Measurements from ENCODE around the gene CACNA2D2. TPM values are rescaled to one million over a fixed set of nuclear protein-coding genes. Genes with fewer than 3 reads are reported as not detected.

Gene CACNA2D2
- total RNA-seq, 5 donors from 2014 or later (not counting 1 experiment from before 2014, with no cell fraction given): 2.6 to 8.9 (median 4.1) TPM

- no peak overlapping the region for H3K27ac ChIP-seq (ENCODE audit: low read length)
- POLR2A ChIA-PET: no interaction called here
- H3K27me3 Mint-ChIP-seq: no peaks in the 10 kb centered on the region
- H3K27ac Mint-ChIP-seq: no peak overlapping the region
- CTCF ChIA-PET: interaction anchor here in 1 of 2 donors (1.2 to 1.5 kb wide), 2 partner anchors 11 to 90 kb away, joined by 3 to 5 read pairs; no protein-coding TSS in a partner anchor
- H3K36me3 ChIP-seq (ENCODE audit: control insufficient read depth in 2 of 2, extremely low read depth in 1 of 2, insufficient read depth in 1 of 2, low read length in 1 of 2): peaks cover 2 to 20% of the 10 kb centered on the region in 2 donors
- H3K4me3 ChIP-seq (ENCODE audit: control insufficient read depth in 1 of 2, extremely low read depth in 1 of 2, low read length in 1 of 2): no peak overlapping the region
- H3K9me3 Mint-ChIP-seq: no peaks in the 10 kb centered on the region
- H3K36me3 Mint-ChIP-seq: peaks cover 7% of the 10 kb centered on the region
- DNase-seq (no peak), ATAC-seq (replicated peaks in 1 of 4) (no peak)
- no peaks in the 10 kb centered on the region for H3K27me3 ChIP-seq (replicated peaks in 1 of 2; ENCODE audit: control insufficient read depth in 2 of 2, extremely low read depth in 1 of 2, insufficient read depth in 2 of 2, low read length in 1 of 2)
- WGBS (ENCODE audit: insufficient coverage): 98% methylated on average over 5 of the region's 11 CpGs
- H3K9me3 ChIP-seq: no peaks in the 10 kb centered on the region
- H3K4me3 Mint-ChIP-seq: peak overlapping the region in 1 of 3 donors; percentile 89
- peaks cover 16 to 36% (median 23%) of the 10 kb centered on the region in 3 donors for H3K4me1 Mint-ChIP-seq
- H3K4me1 ChIP-seq (ENCODE audit: control insufficient read depth in 1 of 2, extremely low read depth in 1 of 2, insufficient read depth in 2 of 2, low read length in 2 of 2): peaks cover 9 to 48% of the 10 kb centered on the region in 2 experiments
Measured at GRCh38 chr3:50325497-50326181, 177.8 kb downstream of the CACNA2D2 start.

- ATAC-seq (replicated peaks in 1 of 4) (no peak), DNase-seq (no peak)
- Mint-ChIP-seq H3K4me3 (peak overlapping the region in 1 of 3 donors; percentile 47), H3K27me3 (no peaks in the 10 kb centered on the region), H3K36me3 (peaks cover 4% of the 10 kb centered on the region), H3K4me1 (peaks cover 21 to 42% (median 29%) of the 10 kb centered on the region in 3 donors), H3K9me3 (no peaks in the 10 kb centered on the region), H3K27ac (peak overlapping the region in 1 of 2 donors; percentile 34)
- no peaks in the 10 kb centered on the region for H3K9me3 ChIP-seq
- no peak overlapping the region for H3K27ac ChIP-seq (ENCODE audit: low read length)
- CTCF ChIA-PET: interaction anchor here in 1 of 2 donors (0.9 to 1.5 kb wide), 3 partner anchors 12 to 90 kb away, joined by 3 to 5 read pairs (median 3); no protein-coding TSS in a partner anchor
- POLR2A ChIA-PET: no interaction called here
- no CpG with 5 or more reads among the region's 2 CpGs for WGBS (ENCODE audit: insufficient coverage)
- no peak overlapping the region for H3K4me3 ChIP-seq (ENCODE audit: control insufficient read depth in 1 of 2, extremely low read depth in 1 of 2, low read length in 1 of 2)
- H3K36me3 ChIP-seq (ENCODE audit: control insufficient read depth in 2 of 2, extremely low read depth in 1 of 2, insufficient read depth in 1 of 2, low read length in 1 of 2): peaks cover 2 to 15% of the 10 kb centered on the region in 2 donors
- H3K27me3 ChIP-seq (replicated peaks in 1 of 2; ENCODE audit: control insufficient read depth in 2 of 2, extremely low read depth in 1 of 2, insufficient read depth in 2 of 2, low read length in 1 of 2): no peaks in the 10 kb centered on the region
- peaks cover 12 to 54% of the 10 kb centered on the region in 2 experiments for H3K4me1 ChIP-seq (ENCODE audit: control insufficient read depth in 1 of 2, extremely low read depth in 1 of 2, insufficient read depth in 2 of 2, low read length in 2 of 2)
Measured at GRCh38 chr3:50325113-50325480, 178.3 kb downstream of the CACNA2D2 start.

GRCh38 chr3:50324351-50325112 lies 178.9 kb downstream of the CACNA2D2 start:
- Mint-ChIP-seq H3K36me3 (no peaks in the 10 kb centered on the region), H3K27me3 (no peaks in the 10 kb centered on the region), H3K4me1 (peaks cover 26 to 48% (median 34%) of the 10 kb centered on the region in 3 donors), H3K9me3 (no peaks in the 10 kb centered on the region), H3K27ac (peak overlapping the region; percentile 23 to 82), H3K4me3 (peak overlapping the region in 1 of 3 donors; percentile 1)
- CTCF ChIA-PET: interaction anchor here (0.6 to 1.5 kb wide), 8 partner anchors 12 to 363 kb away, joined by 3 to 8 read pairs (median 3); partner anchors contain the start of genes HYAL3 (in 1 of the 2) and NAA80 (in 1 of the 2)
- no peak overlapping the region for H3K27ac ChIP-seq (ENCODE audit: low read length)
- DNase-seq (peak in 27 of 35 experiments; percentile 20 to 71 (median 50)), ATAC-seq (replicated peaks in 1 of 4) (peak in 2 of 4 experiments; percentile 13 to 19)
- WGBS (ENCODE audit: insufficient coverage): 96% methylated on average over 3 of the region's 4 CpGs
- H3K4me1 ChIP-seq (ENCODE audit: control insufficient read depth in 1 of 2, extremely low read depth in 1 of 2, insufficient read depth in 2 of 2, low read length in 2 of 2): peaks cover 12 to 59% of the 10 kb centered on the region in 2 experiments
- H3K27me3 ChIP-seq (replicated peaks in 1 of 2; ENCODE audit: control insufficient read depth in 2 of 2, extremely low read depth in 1 of 2, insufficient read depth in 2 of 2, low read length in 1 of 2): no peaks in the 10 kb centered on the region
- POLR2A ChIA-PET: interaction anchor here in 1 of 2 donors (1.2 kb wide), 1 partner anchor 13 kb away, joined by 3 read pairs; no protein-coding TSS in a partner anchor
- H3K36me3 ChIP-seq (ENCODE audit: control insufficient read depth in 2 of 2, extremely low read depth in 1 of 2, insufficient read depth in 1 of 2, low read length in 1 of 2): peaks cover 2 to 9% of the 10 kb centered on the region in 2 donors
- H3K9me3 ChIP-seq: no peaks in the 10 kb centered on the region
- H3K4me3 ChIP-seq (ENCODE audit: control insufficient read depth in 1 of 2, extremely low read depth in 1 of 2, low read length in 1 of 2): no peak overlapping the region

- no peak for ATAC-seq (replicated peaks in 1 of 4)
- peaks cover 12 to 66% of the 10 kb centered on the region in 2 experiments for H3K4me1 ChIP-seq (ENCODE audit: control insufficient read depth in 1 of 2, extremely low read depth in 1 of 2, insufficient read depth in 2 of 2, low read length in 2 of 2)
- ChIA-PET POLR2A (interaction anchor here in 1 of 2 donors (0.6 to 1.2 kb wide), 2 partner anchors 13 to 39 kb away, joined by 3 read pairs; no protein-coding TSS in a partner anchor), CTCF (interaction anchor here (0.6 to 1.5 kb wide), 7 partner anchors 13 to 362 kb away, joined by 3 to 8 read pairs (median 3); partner anchors contain the start of genes HYAL3 (in 1 of the 2) and NAA80 (in 1 of the 2))
- no peaks in the 10 kb centered on the region for H3K9me3 Mint-ChIP-seq
- H3K4me1 Mint-ChIP-seq: peaks cover 30 to 56% (median 39%) of the 10 kb centered on the region in 3 donors
- no peaks in the 10 kb centered on the region for H3K9me3 ChIP-seq
- 55% methylated on average over 4 of the region's 5 CpGs for WGBS (ENCODE audit: insufficient coverage)
- H3K36me3 ChIP-seq (ENCODE audit: control insufficient read depth in 2 of 2, extremely low read depth in 1 of 2, insufficient read depth in 1 of 2, low read length in 1 of 2): peaks cover 0 to 6% of the 10 kb centered on the region in 2 donors
- H3K27me3 Mint-ChIP-seq: no peaks in the 10 kb centered on the region
- peak overlapping the region; percentile 23 to 48 for H3K27ac Mint-ChIP-seq
- H3K4me3 ChIP-seq (ENCODE audit: control insufficient read depth in 1 of 2, extremely low read depth in 1 of 2, low read length in 1 of 2): no peak overlapping the region
- no peak overlapping the region for H3K27ac ChIP-seq (ENCODE audit: low read length)
- H3K27me3 ChIP-seq (replicated peaks in 1 of 2; ENCODE audit: control insufficient read depth in 2 of 2, extremely low read depth in 1 of 2, insufficient read depth in 2 of 2, low read length in 1 of 2): no peaks in the 10 kb centered on the region
- H3K36me3 Mint-ChIP-seq: no peaks in the 10 kb centered on the region
- peak overlapping the region in 1 of 3 donors; percentile 86 for H3K4me3 Mint-ChIP-seq
- DNase-seq: no peak
Measured at GRCh38 chr3:50323614-50324199, 179.7 kb downstream of the CACNA2D2 start.

- Mint-ChIP-seq H3K9me3 (no peaks in the 10 kb centered on the region), H3K36me3 (no peaks in the 10 kb centered on the region), H3K27ac (peak overlapping the region; percentile 36 to 48), H3K4me3 (peak overlapping the region in 2 of 3 donors; percentile 4 to 86), H3K4me1 (peaks cover 25 to 56% (median 37%) of the 10 kb centered on the region in 3 donors), H3K27me3 (no peaks in the 10 kb centered on the region)
- ChIA-PET CTCF (interaction anchor here (0.6 to 0.7 kb wide), 3 partner anchors 31 to 223 kb away, joined by 3 read pairs; no protein-coding TSS in a partner anchor), POLR2A (interaction anchor here in 1 of 2 donors (0.6 kb wide), 1 partner anchor 39 kb away, joined by 3 read pairs; no protein-coding TSS in a partner anchor)
- WGBS (ENCODE audit: insufficient coverage): 55% methylated on average over 4 of the region's 4 CpGs
- DNase-seq (no peak), ATAC-seq (replicated peaks in 1 of 4) (no peak)
- Histone ChIP-seq H3K27me3 (replicated peaks in 1 of 2; ENCODE audit: control insufficient read depth in 2 of 2, extremely low read depth in 1 of 2, insufficient read depth in 2 of 2, low read length in 1 of 2) (no peaks in the 10 kb centered on the region), H3K4me3 (ENCODE audit: control insufficient read depth in 1 of 2, extremely low read depth in 1 of 2, low read length in 1 of 2) (no peak overlapping the region), H3K27ac (ENCODE audit: low read length) (no peak overlapping the region), H3K36me3 (ENCODE audit: control insufficient read depth in 2 of 2, extremely low read depth in 1 of 2, insufficient read depth in 1 of 2, low read length in 1 of 2) (peaks cover 0 to 6% of the 10 kb centered on the region in 2 donors), H3K4me1 (ENCODE audit: control insufficient read depth in 1 of 2, extremely low read depth in 1 of 2, insufficient read depth in 2 of 2, low read length in 2 of 2) (peaks cover 12 to 66% of the 10 kb centered on the region in 2 experiments), H3K9me3 (no peaks in the 10 kb centered on the region)
Measured at GRCh38 chr3:50323092-50323600, 180.3 kb downstream of the CACNA2D2 start.
